ENCODE data around the gene RCSD1.

RCSD1 gene

DNA sequence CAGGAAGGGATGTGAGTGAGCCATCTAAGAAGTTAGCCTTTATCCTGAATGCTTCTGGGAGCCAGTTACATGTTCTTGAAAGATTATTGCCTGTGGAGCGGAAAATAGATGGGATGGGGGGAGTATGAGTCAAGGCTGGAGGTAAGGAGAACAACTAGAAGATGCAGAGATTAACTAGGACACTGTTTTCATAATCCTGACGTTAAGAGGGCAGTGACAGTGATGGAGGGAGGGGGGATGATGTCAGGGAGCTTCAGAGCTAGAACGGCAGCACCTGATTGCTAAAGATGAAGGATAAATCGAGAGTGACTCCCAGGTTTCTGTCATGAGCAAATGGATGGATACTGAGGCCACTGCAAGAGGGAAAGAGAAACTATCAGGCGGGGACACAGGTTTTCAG lies 10.0 kb upstream of the RCSD1 start:
- H3K27me3 ChIP-seq (replicated peaks): no peaks in the 10 kb centered on the region
- H3K4me3 ChIP-seq (ENCODE audit: low read depth, low read length): no peak overlapping the region
- in situ Hi-C loops (cut with HindIII; ENCODE audit: low pct_ligation_motif_present, low sequenced_read_pairs): no loop called here
- no peak for DNase-seq
- TF ChIP-seq, protein P1, sequence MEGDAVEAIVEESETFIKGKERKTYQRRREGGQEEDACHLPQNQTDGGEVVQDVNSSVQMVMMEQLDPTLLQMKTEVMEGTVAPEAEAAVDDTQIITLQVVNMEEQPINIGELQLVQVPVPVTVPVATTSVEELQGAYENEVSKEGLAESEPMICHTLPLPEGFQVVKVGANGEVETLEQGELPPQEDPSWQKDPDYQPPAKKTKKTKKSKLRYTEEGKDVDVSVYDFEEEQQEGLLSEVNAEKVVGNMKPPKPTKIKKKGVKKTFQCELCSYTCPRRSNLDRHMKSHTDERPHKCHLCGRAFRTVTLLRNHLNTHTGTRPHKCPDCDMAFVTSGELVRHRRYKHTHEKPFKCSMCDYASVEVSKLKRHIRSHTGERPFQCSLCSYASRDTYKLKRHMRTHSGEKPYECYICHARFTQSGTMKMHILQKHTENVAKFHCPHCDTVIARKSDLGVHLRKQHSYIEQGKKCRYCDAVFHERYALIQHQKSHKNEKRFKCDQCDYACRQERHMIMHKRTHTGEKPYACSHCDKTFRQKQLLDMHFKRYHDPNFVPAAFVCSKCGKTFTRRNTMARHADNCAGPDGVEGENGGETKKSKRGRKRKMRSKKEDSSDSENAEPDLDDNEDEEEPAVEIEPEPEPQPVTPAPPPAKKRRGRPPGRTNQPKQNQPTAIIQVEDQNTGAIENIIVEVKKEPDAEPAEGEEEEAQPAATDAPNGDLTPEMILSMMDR (IDR thresholded peaks at IDR 0.05; ENCODE audit: low read depth, low read length, missing control alignments): no peak
- no peaks in the 10 kb centered on the region for H3K36me3 ChIP-seq (replicated peaks)
- no peak overlapping the region for H3K27ac ChIP-seq

DNA sequence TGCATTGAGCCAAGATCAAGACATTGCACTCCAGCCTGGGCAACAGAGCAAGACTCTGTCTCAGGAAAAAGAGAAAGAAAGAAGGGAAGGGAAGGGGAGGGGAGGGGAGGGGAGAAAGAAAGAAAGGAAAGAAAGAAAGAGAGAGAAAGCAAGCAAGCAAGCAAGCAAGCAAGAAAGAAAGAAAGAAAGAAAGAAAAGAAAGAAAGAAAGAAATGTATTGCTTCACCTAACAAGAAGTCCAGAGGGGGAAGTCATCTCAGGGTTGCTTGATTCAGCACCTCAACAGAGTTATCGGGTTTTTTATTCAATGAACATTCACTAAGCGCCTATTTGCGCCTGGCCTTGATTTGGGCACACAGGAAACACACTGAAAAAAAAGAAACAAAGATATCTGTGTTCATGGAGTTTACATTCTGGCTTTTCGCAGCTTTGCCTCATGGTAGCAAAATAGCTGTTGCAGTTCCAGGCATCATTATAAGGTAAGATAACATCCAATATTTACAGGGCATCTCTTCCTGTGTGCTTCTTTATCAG lies 8.2 kb upstream of the RCSD1 start:
- TF ChIP-seq, protein P1 (IDR thresholded peaks at IDR 0.05; ENCODE audit: low read depth, low read length, missing control alignments): no peak
- Histone ChIP-seq H3K27me3 (replicated peaks) (no peaks in the 10 kb centered on the region), H3K27ac (no peak overlapping the region), H3K4me3 (ENCODE audit: low read depth, low read length) (no peak overlapping the region), H3K36me3 (replicated peaks) (no peaks in the 10 kb centered on the region)
- in situ Hi-C loops (cut with HindIII; ENCODE audit: low pct_ligation_motif_present, low sequenced_read_pairs): no loop called here
- DNase-seq: no peak

DNA sequence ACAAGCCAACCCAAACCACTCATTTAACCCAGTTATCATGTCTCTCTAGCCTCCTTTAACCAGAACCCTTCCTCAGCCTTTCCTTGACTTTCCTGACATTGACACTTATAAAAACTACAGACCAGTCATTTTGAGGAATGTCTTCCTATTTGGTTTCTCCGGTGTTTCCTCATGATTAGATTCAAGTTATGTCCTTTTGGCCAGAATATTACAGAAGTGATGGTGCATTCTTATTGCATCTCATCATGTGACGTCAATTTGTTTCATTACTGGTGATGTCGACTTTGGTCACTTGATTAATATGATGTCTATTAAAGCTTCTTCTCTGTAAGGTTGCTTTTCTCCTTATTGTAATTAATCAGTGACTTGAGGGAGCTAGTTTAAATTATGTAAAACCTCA lies 6.1 kb upstream of the RCSD1 start:
- no peak for DNase-seq
- H3K4me3 ChIP-seq (ENCODE audit: low read depth, low read length): no peak overlapping the region
- H3K27me3 ChIP-seq (replicated peaks): no peaks in the 10 kb centered on the region
- in situ Hi-C loops (cut with HindIII; ENCODE audit: low pct_ligation_motif_present, low sequenced_read_pairs): no loop called here
- H3K27ac ChIP-seq: no peak overlapping the region
- TF ChIP-seq, protein P1 (IDR thresholded peaks at IDR 0.05; ENCODE audit: low read depth, low read length, missing control alignments): no peak
- no peaks in the 10 kb centered on the region for H3K36me3 ChIP-seq (replicated peaks)

DNA sequence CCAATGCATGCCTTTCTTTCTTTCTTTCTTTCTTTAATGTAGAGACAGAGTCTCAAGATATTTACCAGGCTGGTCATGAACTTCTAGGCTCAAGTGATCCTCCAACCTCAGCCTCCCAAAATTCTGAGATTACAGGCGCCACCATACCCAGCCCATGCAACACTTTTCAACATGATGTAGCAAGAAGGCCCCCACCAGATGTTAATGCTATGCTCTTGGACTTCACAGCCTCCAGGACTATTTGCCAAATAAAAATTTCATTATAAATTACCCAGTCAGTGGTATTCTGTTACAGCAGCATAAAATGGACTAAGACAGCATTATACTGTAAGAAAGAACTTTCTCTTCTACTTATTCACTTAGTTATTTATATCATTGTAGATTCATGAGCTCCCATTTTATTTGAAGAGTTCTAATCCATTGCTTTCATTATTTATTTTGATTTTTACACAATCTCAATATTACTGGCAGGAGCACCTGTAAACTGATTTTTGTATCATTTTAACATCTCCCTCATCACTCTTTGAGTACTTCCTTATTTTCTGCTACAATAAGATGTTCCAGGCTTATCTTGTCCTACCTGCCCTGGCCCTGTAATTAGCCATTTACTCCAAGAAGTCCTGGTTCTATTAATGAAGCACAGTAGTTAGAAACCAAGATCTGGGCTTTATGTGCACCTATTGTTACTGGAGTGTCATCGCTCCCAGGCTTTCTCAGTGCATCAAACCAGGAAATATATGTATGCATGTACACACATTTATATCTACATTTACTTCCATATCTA lies 4.8 kb upstream of the RCSD1 start:
- H3K27me3 ChIP-seq (replicated peaks): peaks cover 3% of the 10 kb centered on the region
- H3K27ac ChIP-seq: no peak overlapping the region
- H3K4me3 ChIP-seq (ENCODE audit: low read depth, low read length): no peak overlapping the region
- in situ Hi-C loops (cut with HindIII; ENCODE audit: low pct_ligation_motif_present, low sequenced_read_pairs): no loop called here
- no peaks in the 10 kb centered on the region for H3K36me3 ChIP-seq (replicated peaks)
- DNase-seq: no peak
- TF ChIP-seq, protein P1 (IDR thresholded peaks at IDR 0.05; ENCODE audit: low read depth, low read length, missing control alignments): no peak

DNA sequence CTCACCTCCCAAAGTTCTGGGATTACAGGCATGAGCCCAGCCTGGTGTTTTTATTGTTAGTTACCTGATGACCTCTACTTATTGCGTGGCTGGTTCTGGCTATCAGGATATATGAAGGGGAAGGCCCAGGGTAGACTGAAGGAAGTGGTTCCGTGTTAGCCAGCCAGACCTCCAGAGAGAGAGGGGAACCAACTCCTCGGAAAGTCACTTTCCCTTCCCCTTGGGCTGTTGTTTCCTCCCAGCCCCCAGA lies 2.5 kb upstream of the RCSD1 start:
- Histone ChIP-seq H3K36me3 (replicated peaks) (no peaks in the 10 kb centered on the region), H3K27ac (no peak overlapping the region), H3K27me3 (replicated peaks) (peaks cover 3% of the 10 kb centered on the region), H3K4me3 (ENCODE audit: low read depth, low read length) (no peak overlapping the region)
- no peak for DNase-seq
- TF ChIP-seq, protein P1 (IDR thresholded peaks at IDR 0.05; ENCODE audit: low read depth, low read length, missing control alignments): no peak
- in situ Hi-C loops (cut with HindIII; ENCODE audit: low pct_ligation_motif_present, low sequenced_read_pairs): no loop called here
